Measurements from ENCODE around the gene RERE. TPM values are rescaled to one million over a fixed set of nuclear protein-coding genes. Genes with fewer than 3 reads are reported as not detected.
A peak's percentile ranks its signal among the peaks of the same experiment; 100 is the strongest.

Gene RERE
- total and polyA plus RNA-seq, 2 experiments from 2014 or later, result 148 to 170 TPM

DNA sequence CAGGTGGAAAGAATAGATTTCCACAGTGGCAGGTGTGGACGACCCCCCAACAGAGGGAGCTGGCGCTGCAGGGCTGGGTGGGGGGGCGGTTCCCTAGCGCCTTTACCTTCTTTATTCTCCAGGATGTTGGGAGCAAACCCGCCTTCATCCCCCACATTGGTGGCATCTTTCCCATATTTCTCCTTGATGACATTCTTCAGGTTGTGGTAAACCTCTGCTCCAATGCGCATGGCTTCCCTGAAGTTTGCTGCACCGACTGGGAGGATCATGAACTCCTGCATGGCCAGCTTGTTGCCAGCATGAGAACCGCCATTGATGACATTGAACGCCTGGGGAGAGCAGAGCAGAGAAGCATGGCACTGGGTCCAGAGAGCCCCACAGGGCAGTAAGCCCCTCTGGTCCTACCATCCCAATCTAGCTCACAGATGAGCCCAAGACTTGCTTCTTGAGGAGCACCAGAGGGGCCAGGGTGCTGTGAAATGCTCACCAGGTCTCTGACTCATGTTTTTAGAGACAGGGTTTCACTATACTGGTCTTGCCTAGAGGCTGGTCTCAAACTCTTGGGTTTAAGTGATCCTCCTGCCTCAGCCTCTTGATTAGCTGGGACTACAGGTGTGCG lies 48.8 kb upstream of the RERE start:
- Mint-ChIP-seq H3K4me1 (peaks cover 46% of the 10 kb centered on the region), H3K4me3 (no peak overlapping the region; the same call in 2 of the 3 replicates), H3K27ac (peak overlapping the region; percentile 71; the same call in 1 of the 2 replicates), H3K9me3 (peaks cover 2% of the 10 kb centered on the region; the same call in 1 of the 3 replicates), H3K27me3 (ENCODE audit: insufficient read depth, low read depth, poor library complexity) (peaks cover 29% of the 10 kb centered on the region), H3K36me3 (ENCODE audit: low read depth) (peaks cover 98% of the 10 kb centered on the region)
- DNase-seq (ENCODE audit: low spot score), result no peak
- no peaks in the 10 kb centered on the region for H3K27me3 ChIP-seq (ENCODE audit: insufficient read depth)
- peaks cover 61% of the 10 kb centered on the region for H4K20me1 ChIP-seq (replicated peaks; ENCODE audit: insufficient read depth)
- peaks cover 92% of the 10 kb centered on the region for H3F3A ChIP-seq (replicated peaks; ENCODE audit: low read depth)
- peak overlapping the region; percentile 78; the same call in 1 of the 2 replicates for H3K27ac ChIP-seq (ENCODE audit: low read depth)
- peaks cover 97% of the 10 kb centered on the region for H3K36me3 ChIP-seq (ENCODE audit: insufficient read depth)
- H2AFZ ChIP-seq, result no peak overlapping the region
- no peaks in the 10 kb centered on the region for H3K9me2 ChIP-seq (ENCODE audit: insufficient read depth)
- TF ChIP-seq NANOG (IDR thresholded peaks at IDR 0.05; ENCODE audit: borderline replicate concordance), result no peak
- TF ChIP-seq, protein P1, sequence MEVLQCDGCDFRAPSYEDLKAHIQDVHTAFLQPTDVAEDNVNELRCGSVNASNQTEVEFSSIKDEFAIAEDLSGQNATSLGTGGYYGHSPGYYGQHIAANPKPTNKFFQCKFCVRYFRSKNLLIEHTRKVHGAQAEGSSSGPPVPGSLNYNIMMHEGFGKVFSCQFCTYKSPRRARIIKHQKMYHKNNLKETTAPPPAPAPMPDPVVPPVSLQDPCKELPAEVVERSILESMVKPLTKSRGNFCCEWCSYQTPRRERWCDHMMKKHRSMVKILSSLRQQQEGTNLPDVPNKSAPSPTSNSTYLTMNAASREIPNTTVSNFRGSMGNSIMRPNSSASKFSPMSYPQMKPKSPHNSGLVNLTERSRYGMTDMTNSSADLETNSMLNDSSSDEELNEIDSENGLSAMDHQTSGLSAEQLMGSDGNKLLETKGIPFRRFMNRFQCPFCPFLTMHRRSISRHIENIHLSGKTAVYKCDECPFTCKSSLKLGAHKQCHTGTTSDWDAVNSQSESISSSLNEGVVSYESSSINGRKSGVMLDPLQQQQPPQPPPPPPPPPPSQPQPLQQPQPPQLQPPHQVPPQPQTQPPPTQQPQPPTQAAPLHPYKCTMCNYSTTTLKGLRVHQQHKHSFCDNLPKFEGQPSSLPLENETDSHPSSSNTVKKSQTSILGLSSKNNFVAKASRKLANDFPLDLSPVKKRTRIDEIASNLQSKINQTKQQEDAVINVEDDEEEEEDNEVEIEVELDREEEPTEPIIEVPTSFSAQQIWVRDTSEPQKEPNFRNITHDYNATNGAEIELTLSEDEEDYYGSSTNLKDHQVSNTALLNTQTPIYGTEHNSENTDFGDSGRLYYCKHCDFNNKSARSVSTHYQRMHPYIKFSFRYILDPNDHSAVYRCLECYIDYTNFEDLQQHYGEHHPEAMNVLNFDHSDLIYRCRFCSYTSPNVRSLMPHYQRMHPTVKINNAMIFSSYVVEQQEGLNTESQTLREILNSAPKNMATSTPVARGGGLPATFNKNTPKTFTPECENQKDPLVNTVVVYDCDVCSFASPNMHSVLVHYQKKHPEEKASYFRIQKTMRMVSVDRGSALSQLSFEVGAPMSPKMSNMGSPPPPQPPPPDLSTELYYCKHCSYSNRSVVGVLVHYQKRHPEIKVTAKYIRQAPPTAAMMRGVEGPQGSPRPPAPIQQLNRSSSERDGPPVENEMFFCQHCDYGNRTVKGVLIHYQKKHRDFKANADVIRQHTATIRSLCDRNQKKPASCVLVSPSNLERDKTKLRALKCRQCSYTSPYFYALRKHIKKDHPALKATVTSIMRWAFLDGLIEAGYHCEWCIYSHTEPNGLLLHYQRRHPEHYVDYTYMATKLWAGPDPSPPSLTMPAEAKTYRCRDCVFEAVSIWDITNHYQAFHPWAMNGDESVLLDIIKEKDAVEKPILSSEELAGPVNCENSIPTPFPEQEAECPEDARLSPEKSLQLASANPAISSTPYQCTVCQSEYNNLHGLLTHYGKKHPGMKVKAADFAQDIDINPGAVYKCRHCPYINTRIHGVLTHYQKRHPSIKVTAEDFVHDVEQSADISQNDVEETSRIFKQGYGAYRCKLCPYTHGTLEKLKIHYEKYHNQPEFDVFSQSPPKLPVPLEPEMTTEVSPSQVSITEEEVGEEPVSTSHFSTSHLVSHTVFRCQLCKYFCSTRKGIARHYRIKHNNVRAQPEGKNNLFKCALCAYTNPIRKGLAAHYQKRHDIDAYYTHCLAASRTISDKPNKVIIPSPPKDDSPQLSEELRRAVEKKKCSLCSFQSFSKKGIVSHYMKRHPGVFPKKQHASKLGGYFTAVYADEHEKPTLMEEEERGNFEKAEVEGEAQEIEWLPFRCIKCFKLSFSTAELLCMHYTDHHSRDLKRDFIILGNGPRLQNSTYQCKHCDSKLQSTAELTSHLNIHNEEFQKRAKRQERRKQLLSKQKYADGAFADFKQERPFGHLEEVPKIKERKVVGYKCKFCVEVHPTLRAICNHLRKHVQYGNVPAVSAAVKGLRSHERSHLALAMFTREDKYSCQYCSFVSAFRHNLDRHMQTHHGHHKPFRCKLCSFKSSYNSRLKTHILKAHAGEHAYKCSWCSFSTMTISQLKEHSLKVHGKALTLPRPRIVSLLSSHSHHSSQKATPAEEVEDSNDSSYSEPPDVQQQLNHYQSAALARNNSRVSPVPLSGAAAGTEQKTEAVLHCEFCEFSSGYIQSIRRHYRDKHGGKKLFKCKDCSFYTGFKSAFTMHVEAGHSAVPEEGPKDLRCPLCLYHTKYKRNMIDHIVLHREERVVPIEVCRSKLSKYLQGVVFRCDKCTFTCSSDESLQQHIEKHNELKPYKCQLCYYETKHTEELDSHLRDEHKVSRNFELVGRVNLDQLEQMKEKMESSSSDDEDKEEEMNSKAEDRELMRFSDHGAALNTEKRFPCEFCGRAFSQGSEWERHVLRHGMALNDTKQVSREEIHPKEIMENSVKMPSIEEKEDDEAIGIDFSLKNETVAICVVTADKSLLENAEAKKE (CRISPR knock-in tag; IDR thresholded peaks at IDR 0.05), result no peak
- no peak for TF ChIP-seq ZNF331 (CRISPR knock-in tag; IDR thresholded peaks at IDR 0.05; ENCODE audit: low read depth)
- TF ChIP-seq CREB1 (CRISPR knock-in tag; IDR thresholded peaks at IDR 0.05; ENCODE audit: low read depth), result no peak
- TF ChIP-seq JUNB (IDR thresholded peaks at IDR 0.05; ENCODE audit: unreplicated experiment), result no peak
- TF ChIP-seq, protein P2, sequence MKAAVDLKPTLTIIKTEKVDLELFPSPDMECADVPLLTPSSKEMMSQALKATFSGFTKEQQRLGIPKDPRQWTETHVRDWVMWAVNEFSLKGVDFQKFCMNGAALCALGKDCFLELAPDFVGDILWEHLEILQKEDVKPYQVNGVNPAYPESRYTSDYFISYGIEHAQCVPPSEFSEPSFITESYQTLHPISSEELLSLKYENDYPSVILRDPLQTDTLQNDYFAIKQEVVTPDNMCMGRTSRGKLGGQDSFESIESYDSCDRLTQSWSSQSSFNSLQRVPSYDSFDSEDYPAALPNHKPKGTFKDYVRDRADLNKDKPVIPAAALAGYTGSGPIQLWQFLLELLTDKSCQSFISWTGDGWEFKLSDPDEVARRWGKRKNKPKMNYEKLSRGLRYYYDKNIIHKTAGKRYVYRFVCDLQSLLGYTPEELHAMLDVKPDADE (IDR thresholded peaks at IDR 0.05), result no peak
- TF ChIP-seq, protein P3, sequence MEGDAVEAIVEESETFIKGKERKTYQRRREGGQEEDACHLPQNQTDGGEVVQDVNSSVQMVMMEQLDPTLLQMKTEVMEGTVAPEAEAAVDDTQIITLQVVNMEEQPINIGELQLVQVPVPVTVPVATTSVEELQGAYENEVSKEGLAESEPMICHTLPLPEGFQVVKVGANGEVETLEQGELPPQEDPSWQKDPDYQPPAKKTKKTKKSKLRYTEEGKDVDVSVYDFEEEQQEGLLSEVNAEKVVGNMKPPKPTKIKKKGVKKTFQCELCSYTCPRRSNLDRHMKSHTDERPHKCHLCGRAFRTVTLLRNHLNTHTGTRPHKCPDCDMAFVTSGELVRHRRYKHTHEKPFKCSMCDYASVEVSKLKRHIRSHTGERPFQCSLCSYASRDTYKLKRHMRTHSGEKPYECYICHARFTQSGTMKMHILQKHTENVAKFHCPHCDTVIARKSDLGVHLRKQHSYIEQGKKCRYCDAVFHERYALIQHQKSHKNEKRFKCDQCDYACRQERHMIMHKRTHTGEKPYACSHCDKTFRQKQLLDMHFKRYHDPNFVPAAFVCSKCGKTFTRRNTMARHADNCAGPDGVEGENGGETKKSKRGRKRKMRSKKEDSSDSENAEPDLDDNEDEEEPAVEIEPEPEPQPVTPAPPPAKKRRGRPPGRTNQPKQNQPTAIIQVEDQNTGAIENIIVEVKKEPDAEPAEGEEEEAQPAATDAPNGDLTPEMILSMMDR (conservative IDR thresholded peaks at IDR 0.05; ENCODE audit: low read depth in 2 of 2), result no peak
- TF ChIP-seq EZH2 (IDR thresholded peaks at IDR 0.05; ENCODE audit: low read depth, unreplicated experiment), result no peak
- no peak for TF ChIP-seq POLR2AphosphoS5 (IDR thresholded peaks at IDR 0.05; ENCODE audit: low read depth)
- TF ChIP-seq, protein P4, sequence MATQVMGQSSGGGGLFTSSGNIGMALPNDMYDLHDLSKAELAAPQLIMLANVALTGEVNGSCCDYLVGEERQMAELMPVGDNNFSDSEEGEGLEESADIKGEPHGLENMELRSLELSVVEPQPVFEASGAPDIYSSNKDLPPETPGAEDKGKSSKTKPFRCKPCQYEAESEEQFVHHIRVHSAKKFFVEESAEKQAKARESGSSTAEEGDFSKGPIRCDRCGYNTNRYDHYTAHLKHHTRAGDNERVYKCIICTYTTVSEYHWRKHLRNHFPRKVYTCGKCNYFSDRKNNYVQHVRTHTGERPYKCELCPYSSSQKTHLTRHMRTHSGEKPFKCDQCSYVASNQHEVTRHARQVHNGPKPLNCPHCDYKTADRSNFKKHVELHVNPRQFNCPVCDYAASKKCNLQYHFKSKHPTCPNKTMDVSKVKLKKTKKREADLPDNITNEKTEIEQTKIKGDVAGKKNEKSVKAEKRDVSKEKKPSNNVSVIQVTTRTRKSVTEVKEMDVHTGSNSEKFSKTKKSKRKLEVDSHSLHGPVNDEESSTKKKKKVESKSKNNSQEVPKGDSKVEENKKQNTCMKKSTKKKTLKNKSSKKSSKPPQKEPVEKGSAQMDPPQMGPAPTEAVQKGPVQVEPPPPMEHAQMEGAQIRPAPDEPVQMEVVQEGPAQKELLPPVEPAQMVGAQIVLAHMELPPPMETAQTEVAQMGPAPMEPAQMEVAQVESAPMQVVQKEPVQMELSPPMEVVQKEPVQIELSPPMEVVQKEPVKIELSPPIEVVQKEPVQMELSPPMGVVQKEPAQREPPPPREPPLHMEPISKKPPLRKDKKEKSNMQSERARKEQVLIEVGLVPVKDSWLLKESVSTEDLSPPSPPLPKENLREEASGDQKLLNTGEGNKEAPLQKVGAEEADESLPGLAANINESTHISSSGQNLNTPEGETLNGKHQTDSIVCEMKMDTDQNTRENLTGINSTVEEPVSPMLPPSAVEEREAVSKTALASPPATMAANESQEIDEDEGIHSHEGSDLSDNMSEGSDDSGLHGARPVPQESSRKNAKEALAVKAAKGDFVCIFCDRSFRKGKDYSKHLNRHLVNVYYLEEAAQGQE (IDR thresholded peaks at IDR 0.05; ENCODE audit: unreplicated experiment), result no peak
- no peak for TF ChIP-seq EZH2phosphoT487 (IDR thresholded peaks at IDR 0.05; ENCODE audit: unreplicated experiment)
- TF ChIP-seq ZNF114 (CRISPR knock-in tag; IDR thresholded peaks at IDR 0.05), result no peak
- TF ChIP-seq STAT1 (IDR thresholded peaks at IDR 0.05; ENCODE audit: unreplicated experiment), result no peak
- no peak for ATAC-seq
- no peak overlapping the region for H3K4me3 ChIP-seq
- peaks cover 5% of the 10 kb centered on the region; the same call in 1 of the 2 replicates for H3K4me1 ChIP-seq (ENCODE audit: insufficient read depth)
- no peak overlapping the region for H3K4me2 ChIP-seq
- H3K79me2 ChIP-seq (replicated peaks; ENCODE audit: insufficient read depth), result peaks cover 40% of the 10 kb centered on the region
